ENCODE data around the gene GOLT1B.
"Not testable (repeated sequence)": the region's sequence is repeated elsewhere in the genome, so short reads cannot be mapped to it uniquely, and the experiment has no call there.

The GOLT1B gene
- 29.7 to 38.4 (median 35.1) reads per million in 4 experiments for total RNA-seq

GRCh38 chr12:21501258-21502163 lies at the start of gene GOLT1B, which contains the start of gene RECQL:
Gene GOLT1B (plus strand): TSS chr12:21501789. CDS start chr12:21501924, 135 bp downstream.
Gene RECQL (minus strand): TSS chr12:21501635. CDS start chr12:21499570, 2,065 bp downstream.
- peak; percentile 89 for DNase-seq

GRCh38 chr12:21453312-21453852 lies 48.2 kb upstream of the GOLT1B start:
- no peak for DNase-seq

GRCh38 chr12:21456291-21456780 lies 45.3 kb upstream of the GOLT1B start:
- no peak for DNase-seq

GRCh38 chr12:21459474-21459873 lies 42.1 kb upstream of the GOLT1B start:
- DNase-seq: no peak

GRCh38 chr12:21467334-21467733 lies 34.3 kb upstream of the GOLT1B start:
- not testable (repeated sequence) for DNase-seq

- no peak for DNase-seq
These were observed 30.3 kb upstream of the GOLT1B start for GRCh38 chr12:21471294-21471693.

- no peak for DNase-seq
These were observed 29.3 kb upstream of the GOLT1B start for GRCh38 chr12:21472197-21472823.

- DNase-seq: no peak
These were observed 26.0 kb upstream of the GOLT1B start for GRCh38 chr12:21475552-21475951.

- DNase-seq: no peak
These were observed 24.6 kb upstream of the GOLT1B start for GRCh38 chr12:21476949-21477348.

- DNase-seq: no peak
These were observed 22.7 kb upstream of the GOLT1B start for GRCh38 chr12:21478756-21479455.

- DNase-seq: no peak
These were observed 18.1 kb upstream of the GOLT1B start for GRCh38 chr12:21483531-21483930.

GRCh38 chr12:21485998-21486397 lies 15.6 kb upstream of the GOLT1B start:
- DNase-seq: no peak

- DNase-seq: no peak
These were observed 1.8 kb upstream of the GOLT1B start for GRCh38 chr12:21499765-21500164.

- no peak for DNase-seq
These were observed 767 bp upstream of the GOLT1B start for GRCh38 chr12:21500786-21501257.

GRCh38 chr12:21502164-21502496 lies 541 bp downstream of the GOLT1B start:
- peak; percentile 36 for DNase-seq

GRCh38 chr12:21502872-21503271 lies 1.3 kb downstream of the GOLT1B start:
- DNase-seq: no peak

- DNase-seq: no peak
These were observed 4.3 kb downstream of the GOLT1B start for GRCh38 chr12:21505888-21506287.

GRCh38 chr12:21507849-21508248 lies 6.3 kb downstream of the GOLT1B start:
- no peak for DNase-seq

GRCh38 chr12:21509768-21510167 lies 8.2 kb downstream of the GOLT1B start:
- no peak for DNase-seq

- DNase-seq: no peak
These were observed 14.7 kb downstream of the GOLT1B start for GRCh38 chr12:21516281-21516680.

GRCh38 chr12:21518451-21518850 lies 16.9 kb downstream of the GOLT1B start:
- DNase-seq: no peak

GRCh38 chr12:21521541-21521940 lies 20.0 kb downstream of the GOLT1B start:
- no peak for DNase-seq

- no peak for DNase-seq
These were observed 21.6 kb downstream of the GOLT1B start for GRCh38 chr12:21523148-21523547.
